T-helper 22 cell (primary cell): ENCODE measurements around the gene PCSK5.

Experiments used
- DNase-seq: peaks from one replicate; pipeline ENCODE4 v3.0.0-alpha.2; 2020; ENCODE audit warnings: low read depth

PCSK5 gene

GRCh38 chr9:76138360-76138759, 247.9 kb downstream of the PCSK5 start:
- DNase-seq, result no peak

DNA sequence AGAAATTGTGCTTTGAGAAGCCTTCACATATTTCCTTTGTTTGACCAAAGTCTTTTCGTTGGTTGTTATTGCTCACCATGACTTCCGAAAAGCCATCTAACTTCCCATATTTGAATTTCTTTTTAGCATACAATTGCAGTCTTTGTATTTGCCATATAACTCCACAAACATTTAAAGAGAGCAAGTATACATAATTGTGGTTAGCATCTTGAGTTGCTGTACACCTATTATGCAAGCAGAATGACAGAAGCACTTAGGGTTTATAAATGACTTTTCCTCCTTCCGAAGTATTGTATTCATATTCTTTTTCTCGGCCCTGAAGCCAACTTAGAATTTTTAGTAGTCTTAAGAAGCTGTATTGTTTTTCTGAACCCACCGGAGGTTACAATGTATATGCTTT, 253.4 kb downstream of the PCSK5 start:
- no peak for DNase-seq

DNA sequence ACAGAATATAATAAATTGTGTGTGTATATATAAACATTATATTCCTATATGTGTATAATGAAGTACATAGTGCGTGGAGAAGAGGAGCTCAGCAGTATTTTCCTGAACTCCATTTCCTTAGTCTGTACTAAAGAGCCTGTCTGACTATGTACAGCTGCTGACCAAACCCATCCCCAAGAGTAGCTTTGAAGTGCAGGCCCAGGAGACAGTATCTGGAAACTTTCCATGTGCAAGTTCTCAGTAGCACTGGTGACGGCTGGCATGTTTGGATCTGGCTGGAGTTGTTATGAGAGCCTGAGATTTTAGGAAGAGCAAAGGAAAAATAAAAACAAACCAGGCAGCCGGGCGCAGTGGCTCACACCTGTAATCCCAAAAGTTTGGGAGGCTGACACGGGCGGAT, 259.5 kb downstream of the PCSK5 start:
- DNase-seq, result no peak

GRCh38 chr9:76151267-76151666, 260.8 kb downstream of the PCSK5 start:
- no peak for DNase-seq

DNA sequence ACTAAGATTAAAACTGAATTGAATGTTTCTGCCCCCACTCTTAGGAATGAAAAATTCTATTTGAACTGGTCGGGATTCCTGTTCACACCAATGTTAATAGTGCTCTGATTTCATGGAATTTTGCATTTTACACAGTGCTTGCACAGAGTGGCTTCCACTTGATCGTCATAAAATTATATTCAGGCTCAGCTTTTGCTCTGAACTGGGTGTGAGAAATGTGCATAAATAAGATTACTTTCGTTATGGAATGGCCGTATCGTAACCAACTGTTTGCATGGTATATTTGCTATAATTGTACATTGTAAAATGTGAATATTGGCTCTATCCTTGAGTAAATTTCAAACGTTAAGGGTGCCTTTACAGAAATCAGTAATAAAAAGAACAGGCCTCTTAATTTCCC, 262.9 kb downstream of the PCSK5 start:
- no peak for DNase-seq

- no peak for DNase-seq
These were observed 263.6 kb downstream of the PCSK5 start for GRCh38 chr9:76153902-76154629.

DNA sequence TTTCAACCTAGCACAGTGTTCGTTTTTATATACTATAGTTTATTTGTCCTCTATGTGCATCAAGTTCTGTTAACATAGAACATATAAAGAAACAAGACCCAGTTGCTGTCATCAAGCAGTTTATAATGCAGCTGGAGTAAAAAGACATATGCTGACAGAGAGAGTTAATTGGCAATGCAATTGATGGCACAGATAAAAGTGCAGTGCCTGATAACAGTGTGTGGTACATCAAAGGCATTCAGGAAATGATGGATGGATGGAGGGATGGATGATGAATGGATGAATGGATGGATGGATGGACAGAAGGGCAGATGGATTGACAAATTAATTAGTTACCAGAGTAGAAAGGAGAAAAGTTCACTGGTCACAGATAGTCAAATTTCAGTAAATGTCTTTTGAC, 264.9 kb downstream of the PCSK5 start:
- DNase-seq, result no peak

- DNase-seq, result no peak
These were observed 268.2 kb downstream of the PCSK5 start for GRCh38 chr9:76158713-76159112.

DNA sequence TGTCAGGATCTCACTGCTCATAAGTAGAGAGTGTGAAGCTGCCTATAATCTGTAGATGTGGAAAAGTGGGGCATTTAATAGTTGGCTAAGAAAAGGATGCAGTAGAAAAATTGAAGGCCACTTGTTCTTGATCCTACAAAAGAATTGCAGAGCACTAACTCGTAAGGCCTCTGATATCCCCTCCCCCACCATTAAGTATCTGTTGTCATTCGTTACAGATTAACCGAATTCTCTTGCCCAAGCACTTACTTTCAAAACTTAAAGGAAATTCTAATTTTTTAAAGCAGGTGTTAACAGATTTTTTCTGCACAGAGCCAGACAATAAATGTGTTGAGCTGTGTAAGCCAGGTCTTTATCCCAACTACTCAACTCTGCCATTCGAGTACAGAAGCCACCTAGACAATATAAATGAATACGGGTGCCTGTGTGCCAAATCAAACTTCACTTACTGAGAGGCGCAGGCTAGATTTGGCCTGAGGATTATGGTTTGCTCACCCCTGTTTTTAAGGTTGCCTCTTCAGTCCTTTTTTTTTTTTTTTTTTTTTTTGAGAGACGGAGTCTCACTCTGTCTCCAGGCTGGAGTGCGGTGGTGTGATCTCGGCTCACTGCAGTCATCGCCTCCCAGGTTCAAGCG, 268.9 kb downstream of the PCSK5 start:
- no peak for DNase-seq

DNA sequence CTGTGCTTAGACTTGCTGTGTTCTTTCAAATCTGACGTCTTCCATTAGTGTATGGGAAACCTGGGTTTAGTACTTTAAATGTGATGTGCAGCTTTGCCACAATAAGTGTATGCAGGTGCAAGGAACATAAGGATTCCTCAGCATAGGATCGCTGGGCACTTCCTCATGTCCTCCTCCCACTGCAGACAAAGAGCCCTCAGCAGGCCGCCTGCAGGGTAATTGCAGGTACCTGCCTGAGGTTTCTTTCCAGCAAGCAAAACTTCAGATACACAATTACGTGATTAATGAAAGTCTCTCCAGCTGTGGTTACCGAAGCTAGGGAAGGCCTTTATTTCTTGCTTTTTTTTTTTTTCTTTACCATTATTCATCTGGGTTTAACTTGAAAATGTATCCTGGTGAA, 270.6 kb downstream of the PCSK5 start:
- no peak for DNase-seq

- no peak for DNase-seq
These were observed 271.1 kb downstream of the PCSK5 start for GRCh38 chr9:76161541-76161940.

DNA sequence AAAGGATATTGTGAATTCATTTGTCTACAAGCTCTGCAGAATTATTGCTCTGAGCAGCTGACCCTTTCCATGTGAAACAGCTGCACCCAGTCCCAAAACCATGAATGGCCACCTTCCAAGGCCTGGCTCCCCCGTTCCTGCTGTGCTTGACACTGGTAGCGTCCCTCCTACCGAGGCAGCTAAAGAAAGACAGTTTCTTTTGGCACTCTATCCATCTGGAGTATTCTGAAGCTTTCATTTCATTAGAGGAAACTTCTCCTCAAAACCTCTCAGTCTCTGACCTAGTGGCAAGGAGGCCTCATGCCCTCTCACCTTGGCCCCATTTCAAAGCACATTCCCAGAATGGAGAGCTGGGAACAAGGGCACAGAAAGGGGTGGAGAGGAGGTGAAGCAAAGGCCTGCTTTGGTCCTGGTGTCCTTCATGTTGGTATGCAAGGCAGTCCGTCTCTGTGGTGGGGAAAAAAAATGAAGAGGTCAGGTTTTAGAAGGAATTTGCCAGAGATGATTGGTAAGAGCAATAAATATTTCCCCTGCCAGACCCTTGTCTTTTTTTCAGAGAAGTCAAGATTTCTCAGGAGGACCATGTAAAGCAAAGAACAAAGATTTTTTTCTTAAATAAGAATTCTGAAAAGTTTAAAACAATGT, 271.7 kb downstream of the PCSK5 start:
- DNase-seq, result no peak

GRCh38 chr9:76162751-76163500, 272.5 kb downstream of the PCSK5 start:
- no peak for DNase-seq

GRCh38 chr9:76166526-76166925, 276.1 kb downstream of the PCSK5 start:
- no peak for DNase-seq

GRCh38 chr9:76176171-76176570, 285.7 kb downstream of the PCSK5 start:
- DNase-seq, result no peak

- DNase-seq, result no peak
These were observed 287.5 kb downstream of the PCSK5 start for GRCh38 chr9:76177931-76178330.

DNA sequence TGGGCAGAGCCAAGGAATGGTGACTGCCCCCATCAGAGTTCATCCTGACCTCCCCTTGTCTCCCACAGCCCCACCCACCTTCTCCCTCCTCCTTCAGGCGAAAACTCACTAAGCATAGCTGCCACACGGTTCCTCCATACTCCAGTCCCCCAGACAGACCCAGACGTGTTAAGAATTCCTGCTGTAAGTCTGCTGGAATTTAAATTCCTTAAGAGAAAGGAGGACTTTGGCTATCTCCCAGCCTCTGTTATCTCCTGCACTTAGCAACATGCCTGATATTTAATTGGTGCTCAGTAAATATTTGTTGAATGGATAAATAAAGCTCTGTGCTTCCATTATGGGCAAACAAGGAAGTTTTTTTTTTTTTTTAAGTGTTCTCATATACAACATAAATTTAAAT, 290.1 kb downstream of the PCSK5 start:
- DNase-seq, result no peak

DNA sequence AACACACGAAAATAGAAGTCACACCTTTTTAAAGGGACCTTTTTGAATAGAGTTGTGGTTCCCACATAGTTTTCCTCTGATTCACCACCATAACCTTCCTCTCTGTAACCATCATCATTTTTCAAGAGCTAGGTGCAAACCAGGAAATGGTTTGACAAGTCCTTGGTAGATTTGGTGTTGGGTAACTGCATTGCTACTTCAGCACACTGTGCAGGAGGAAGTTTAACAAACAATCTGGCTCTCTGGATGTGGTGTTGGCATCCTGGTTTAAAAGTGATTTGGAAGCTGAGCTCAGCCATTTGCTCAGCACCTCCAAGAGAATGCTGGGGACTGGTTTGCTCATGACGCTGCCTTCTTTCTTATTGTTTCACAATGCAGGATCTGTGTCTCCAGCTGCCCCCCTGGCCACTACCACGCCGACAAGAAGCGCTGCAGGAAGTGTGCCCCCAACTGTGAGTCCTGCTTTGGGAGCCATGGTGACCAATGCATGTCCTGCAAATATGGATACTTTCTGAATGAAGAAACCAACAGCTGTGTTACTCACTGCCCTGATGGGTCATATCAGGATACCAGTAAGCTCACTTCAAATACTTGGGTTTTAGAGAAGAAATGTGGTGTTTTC, 290.7 kb downstream of the PCSK5 start:
- DNase-seq, result no peak

- DNase-seq, result no peak
These were observed 291.3 kb downstream of the PCSK5 start for GRCh38 chr9:76181781-76182180.

DNA sequence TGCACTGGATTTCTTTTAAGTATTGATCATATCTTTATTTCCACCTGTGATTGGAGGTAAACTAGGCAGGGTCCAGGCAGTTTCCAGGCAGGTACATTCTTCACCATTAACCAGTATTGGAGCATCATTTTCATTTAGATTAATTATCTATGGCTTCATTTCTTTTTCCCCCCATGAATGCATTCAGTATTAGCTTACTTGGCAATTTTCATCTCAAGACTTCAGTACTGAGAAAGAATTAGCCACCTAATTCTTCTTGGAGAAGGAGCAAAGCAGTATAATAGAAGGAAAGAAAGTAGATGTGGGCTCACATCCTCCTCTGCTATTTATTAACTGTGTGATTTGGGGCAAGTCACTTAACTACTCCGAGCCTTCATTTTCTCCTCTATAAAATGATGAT, 295.0 kb downstream of the PCSK5 start:
- DNase-seq, result no peak

DNA sequence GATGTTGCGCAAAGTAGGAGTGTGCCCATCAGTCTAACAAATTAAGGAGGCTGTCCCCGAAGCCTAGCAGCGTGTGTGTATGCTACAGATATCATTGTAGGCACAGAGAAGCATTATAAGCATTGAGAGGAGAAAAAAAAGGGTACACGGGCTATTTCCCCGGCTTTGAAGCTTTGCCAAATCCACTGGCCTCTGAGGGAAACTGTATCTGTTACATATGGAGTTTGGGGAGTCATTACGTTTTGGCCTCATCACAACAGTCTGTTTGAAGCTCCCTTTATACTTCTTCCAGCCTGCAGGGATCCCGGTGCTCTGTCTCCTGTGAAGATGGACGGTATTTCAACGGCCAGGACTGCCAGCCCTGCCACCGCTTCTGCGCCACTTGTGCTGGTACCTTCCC, 297.8 kb downstream of the PCSK5 start:
- DNase-seq, result no peak

- no peak for DNase-seq
These were observed 298.4 kb downstream of the PCSK5 start for GRCh38 chr9:76188905-76189304.
